NK-92 (cell line): Measurements from ENCODE around the gene GTF2H3.

Experiments used
- DNase-seq: peaks from one replicate; lab custom pipeline; 2025; ENCODE audit not compliant: unreplicated experiment; lab: John Stamatoyannopoulos, UW

Gene GTF2H3

DNA sequence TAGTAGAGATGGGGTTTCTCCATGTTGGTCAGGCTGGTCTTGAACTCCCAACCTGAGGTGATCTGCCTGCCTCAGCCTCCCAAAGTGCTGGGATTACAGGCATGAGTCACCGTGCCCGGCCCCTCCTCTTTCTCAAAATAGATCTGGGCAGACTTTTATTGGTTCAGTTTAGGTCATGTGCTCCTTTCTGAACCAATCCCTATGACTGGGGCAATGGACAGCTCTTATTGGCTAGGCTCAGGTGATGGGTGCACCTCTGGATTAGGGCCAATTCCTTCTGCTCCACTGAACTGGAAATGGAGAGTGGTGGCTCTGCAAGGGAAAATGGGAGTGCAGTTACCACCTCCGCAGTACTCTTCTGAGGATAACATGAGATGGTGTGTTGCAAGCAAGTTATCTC is 72.3 kb downstream of the GTF2H3 start:
- DNase-seq: no peak

GRCh38 chr12:123707466-123707865 is 73.8 kb downstream of the GTF2H3 start:
- no peak for DNase-seq
